Vein endothelial cell (primary cell): ENCODE measurements around the gene CADM1. TPM values are rescaled to one million over a fixed set of nuclear protein-coding genes. Genes with fewer than 3 reads are reported as not detected.

Experiments used
- small RNA-seq: library from RNA; depleted of rRNA; stranded (forward); fragments of <200 nt; gene quantifications from one replicate; pipeline ENCODE3, GENCODE V24; 2012
- total RNA-seq: library from RNA; depleted of rRNA; stranded (reverse); fragments of >200 nt; gene quantifications from 2 replicates; pipeline ENCODE4 v1.2.3, GENCODE V29; 2012

The CADM1 gene
- 0.33 and 2.5 TPM in 2 replicates for total RNA-seq

DNA sequence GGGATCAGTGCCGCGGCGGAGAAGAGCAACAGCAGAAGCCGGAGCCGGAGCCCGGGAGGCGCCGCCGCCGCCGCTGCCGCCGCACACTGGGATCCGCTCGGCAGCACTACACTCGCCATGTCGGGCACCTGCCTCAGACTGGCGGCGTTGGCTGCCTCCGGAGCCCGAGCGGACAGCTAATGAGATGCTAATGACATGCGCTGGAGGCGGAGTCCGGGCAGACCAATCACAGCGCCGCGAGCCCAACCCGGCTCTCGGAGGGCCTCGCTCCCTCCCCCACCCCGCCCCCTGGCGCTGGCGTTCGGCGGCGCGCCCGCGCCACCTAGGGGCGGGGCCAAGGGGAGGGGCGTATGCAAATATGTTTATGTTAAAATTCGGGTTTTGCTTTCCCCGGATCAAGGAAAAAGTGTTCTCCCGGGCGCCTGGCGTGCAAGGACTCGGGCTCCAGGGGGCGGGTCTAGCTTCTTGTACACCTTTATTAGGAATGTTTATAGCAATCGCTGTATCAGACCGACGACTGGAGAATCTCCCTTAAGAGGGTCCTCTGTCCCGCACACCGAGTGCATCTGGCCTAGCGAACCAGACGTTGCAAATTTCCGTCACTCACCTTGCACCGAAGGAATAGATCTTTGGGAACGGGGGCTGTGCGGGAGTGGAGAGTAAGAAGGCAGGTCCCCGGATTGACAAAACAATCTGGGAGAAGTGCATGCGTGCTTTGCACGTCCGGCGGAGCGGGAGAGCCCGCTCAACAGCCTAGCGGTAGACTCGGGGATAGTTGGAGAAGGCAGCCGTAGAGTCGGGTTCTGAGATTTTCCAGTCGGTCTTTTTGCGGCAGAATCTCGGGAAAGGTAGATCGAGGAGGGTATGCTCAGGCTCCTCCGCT lies at the start of gene CADM1:
Gene CADM1 (minus strand): TSS at position 140 of the 883 bp plus-strand sequence.

Small RNAs within 50 kb of the gene (small RNA-seq; reads per million reads assigned to genes)
- gene RF01293: not detected
